GM06990 (cell line): Measurements from ENCODE around the gene TCEANC2.

ENCODE experiments used
- DNase-seq: peaks from one replicate; pipeline ENCODE4 v3.0.0-alpha.2; 2011; ENCODE audit not compliant: insufficient read length; ENCODE audit errors: extremely low read depth
- H3K27me3 ChIP-seq: replicated peaks from 2 replicates; pipeline ENCODE4 v1.6.0; 2011; ENCODE audit warnings: low read length; ENCODE audit not compliant: control insufficient read depth, insufficient read depth
- H3K36me3 ChIP-seq: 2 replicates; pipeline ENCODE4 v1.5.1; 2011; ENCODE audit warnings: low read length; ENCODE audit not compliant: control insufficient read depth, insufficient read depth
- H3K4me3 ChIP-seq: replicated peaks from 2 replicates; pipeline ENCODE4 v1.5.1; 2011; ENCODE audit warnings: low read depth, mild to moderate bottlenecking, control low read depth, low read length
- CTCF ChIP-seq: IDR thresholded peaks from 2 replicates; pipeline ENCODE4 v1.5.1; 2011; ENCODE audit warnings: low read length, control low read depth, mild to moderate bottlenecking, inconsistent platforms; ENCODE audit not compliant: insufficient read depth, poor library complexity, severe bottlenecking

The TCEANC2 gene

GRCh38 chr1:54129858-54130257, 76.5 kb downstream of the TCEANC2 start:
- TF ChIP-seq CTCF: no peak
- H3K27me3 ChIP-seq: no peaks in the 10 kb centered on the region; the same call in none of the 2 replicates
- DNase-seq: no peak

GRCh38 chr1:54131419-54131818, 78.0 kb downstream of the TCEANC2 start:
- H3K27me3 ChIP-seq: no peaks in the 10 kb centered on the region; the same call in none of the 2 replicates

More at GRCh38 chr1:54129858-54130257, 76.5 kb downstream of the TCEANC2 start:
- Histone ChIP-seq H3K4me3 (no peak overlapping the region), H3K36me3 (no peaks in the 10 kb centered on the region)

GRCh38 chr1:54132495-54132894, 79.1 kb downstream of the TCEANC2 start:
- no peak for TF ChIP-seq CTCF
- Histone ChIP-seq H3K27me3 (no peaks in the 10 kb centered on the region; the same call in none of the 2 replicates), H3K4me3 (no peak overlapping the region), H3K36me3 (no peaks in the 10 kb centered on the region)
- DNase-seq: no peak

More at GRCh38 chr1:54131419-54131818, 78.0 kb downstream of the TCEANC2 start:
- H3K4me3 ChIP-seq: no peak overlapping the region
- H3K36me3 ChIP-seq: no peaks in the 10 kb centered on the region
- DNase-seq: no peak
- no peak for TF ChIP-seq CTCF

GRCh38 chr1:54134295-54134694, 80.9 kb downstream of the TCEANC2 start:
- no peak overlapping the region for H3K4me3 ChIP-seq
- no peaks in the 10 kb centered on the region for H3K36me3 ChIP-seq
- DNase-seq: no peak
- no peaks in the 10 kb centered on the region; the same call in 1 of the 2 replicates for H3K27me3 ChIP-seq
- TF ChIP-seq CTCF: no peak

- no peak for TF ChIP-seq CTCF
- no peak for DNase-seq
- no peak overlapping the region for H3K4me3 ChIP-seq
- no peaks in the 10 kb centered on the region for H3K36me3 ChIP-seq
- no peaks in the 10 kb centered on the region; the same call in 1 of the 2 replicates for H3K27me3 ChIP-seq
These were observed 82.2 kb downstream of the TCEANC2 start for GRCh38 chr1:54135436-54136120.
